ENCODE results near the gene UTS2R.
"Not testable (repeated sequence)": the region's sequence is repeated elsewhere in the genome, so short reads cannot be mapped to it uniquely, and the experiment has no call there.

Gene UTS2R

GRCh38 chr17:82375359-82376041 lies 3.9 kb downstream of the UTS2R start:
- DNase-seq (ENCODE audit: low read depth) = no peak

- no peak for DNase-seq (ENCODE audit: low read depth)
Measured at GRCh38 chr17:82376042-82376730, 4.6 kb downstream of the UTS2R start.

GRCh38 chr17:82377294-82377693 lies 5.7 kb downstream of the UTS2R start:
- DNase-seq (ENCODE audit: low read depth) = not testable (repeated sequence)

- DNase-seq (ENCODE audit: low read depth) = no peak
Measured at GRCh38 chr17:82377924-82378740, 6.6 kb downstream of the UTS2R start.

- DNase-seq (ENCODE audit: low read depth) = no peak
Measured at GRCh38 chr17:82378741-82379021, 7.1 kb downstream of the UTS2R start.

- no peak for DNase-seq (ENCODE audit: low read depth)
Measured at GRCh38 chr17:82380860-82381702, 9.5 kb downstream of the UTS2R start.

- DNase-seq (ENCODE audit: low read depth) = not testable (repeated sequence)
Measured at GRCh38 chr17:82381703-82382009, 10.1 kb downstream of the UTS2R start.

GRCh38 chr17:82382220-82382932 lies 10.8 kb downstream of the UTS2R start:
- not testable (repeated sequence) for DNase-seq (ENCODE audit: low read depth)

- DNase-seq (ENCODE audit: low read depth) = no peak
Measured at GRCh38 chr17:82382933-82383255, 11.3 kb downstream of the UTS2R start.

- no peak for DNase-seq (ENCODE audit: low read depth)
Measured at GRCh38 chr17:82383411-82383810, 11.8 kb downstream of the UTS2R start.

GRCh38 chr17:82384051-82384729 lies 12.6 kb downstream of the UTS2R start:
- no peak for DNase-seq (ENCODE audit: low read depth)

- DNase-seq (ENCODE audit: low read depth) = no peak
Measured at GRCh38 chr17:82384730-82385481, 13.3 kb downstream of the UTS2R start.

GRCh38 chr17:82385559-82386254 lies 14.1 kb downstream of the UTS2R start:
- DNase-seq (ENCODE audit: low read depth) = no peak

- no peak for DNase-seq (ENCODE audit: low read depth)
Measured at GRCh38 chr17:82386255-82386831, 14.8 kb downstream of the UTS2R start.

- no peak for DNase-seq (ENCODE audit: low read depth)
Measured at GRCh38 chr17:82386881-82387704, 15.5 kb downstream of the UTS2R start.

- no peak for DNase-seq (ENCODE audit: low read depth)
Measured at GRCh38 chr17:82387705-82388106, 16.1 kb downstream of the UTS2R start.

- no peak for DNase-seq (ENCODE audit: low read depth)
Measured at GRCh38 chr17:82388223-82388921, 16.8 kb downstream of the UTS2R start.

GRCh38 chr17:82388922-82389283 lies 17.3 kb downstream of the UTS2R start:
- no peak for DNase-seq (ENCODE audit: low read depth)
